Bronchial smooth muscle cell (primary cell): ENCODE results near the gene RICTOR. TPM values are rescaled to one million over a fixed set of nuclear protein-coding genes. Genes with fewer than 3 reads are reported as not detected.

Experiments
- total RNA-seq: library from RNA; depleted of rRNA; stranded (reverse); fragments of >200 nt; gene quantifications from 2 replicates; pipeline ENCODE4 v1.2.1, GENCODE V29; 2014

Gene RICTOR
- total RNA-seq = 18.3 and 22.5 TPM in 2 replicates

DNA sequence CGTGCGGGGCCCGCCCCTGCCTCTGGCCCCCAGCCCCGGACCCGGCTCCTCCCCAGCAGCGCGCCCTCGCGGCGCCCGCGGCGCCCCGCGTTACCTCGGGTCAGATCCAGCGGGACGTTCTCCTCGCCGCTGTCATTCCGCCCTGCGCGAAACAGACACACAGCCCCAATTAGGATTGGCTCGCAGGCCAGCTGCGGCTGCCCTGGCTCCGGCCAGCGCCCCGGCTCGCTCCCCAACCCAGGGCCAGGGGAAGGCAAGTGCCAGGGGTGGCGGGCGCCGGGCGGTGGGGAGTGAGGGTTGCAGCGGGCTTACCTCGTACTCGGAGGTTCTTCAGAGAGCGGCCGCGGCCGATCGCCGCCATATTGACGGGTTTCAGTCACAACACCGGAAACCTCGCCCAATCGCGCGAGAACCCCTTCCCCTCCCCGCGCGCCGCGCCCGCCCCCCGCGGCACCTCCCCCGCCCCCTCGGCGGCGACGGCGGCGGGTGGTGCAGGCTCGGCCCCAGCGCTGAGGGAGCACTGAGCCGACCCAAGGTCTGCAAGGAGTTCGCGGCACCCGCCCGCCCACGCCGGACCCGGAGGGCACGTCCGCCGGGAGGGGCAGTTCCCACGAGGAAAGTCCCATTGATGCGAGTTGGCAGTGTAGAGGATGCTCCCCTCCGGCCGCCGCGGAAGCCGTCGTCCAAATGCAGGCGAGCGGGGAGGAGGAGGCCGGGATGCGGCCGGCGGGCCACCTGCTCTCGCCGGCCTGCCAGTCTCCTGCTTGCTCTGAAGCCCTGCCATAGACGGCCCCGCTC is at the start of gene RICTOR:
Gene RICTOR (minus strand): TSS at position 383 of the 798 bp plus-strand sequence. CDS start 22 bp downstream, at position 361.

Other genes starting within 250 kb of the RICTOR start
- 20.1 and 36.3 TPM in 2 replicates for gene OSMR, start 228.4 kb downstream of the RICTOR start, total RNA-seq
- 0.16 TPM in 1 of 2 replicates, not detected in the other for gene FYB1, start 145.2 kb upstream of the RICTOR start, total RNA-seq